ENCODE results near the gene METTL25. TPM values are rescaled to one million over a fixed set of nuclear protein-coding genes. Genes with fewer than 3 reads are reported as not detected.

METTL25 gene
- total and polyA plus RNA-seq, 2 of the 8 experiments (the other 6 are each of a cell fraction or from before 2014, with no cell fraction given): 2.4 to 8.3 TPM

GRCh38 chr12:82519510-82519909, 161.2 kb downstream of the METTL25 start:
- H3K14ac ChIP-seq (ENCODE audit: insufficient read length): no peak overlapping the region
- H3K4me1 ChIP-seq (replicated peaks in 1 of 4; ENCODE audit: control insufficient read depth in 3 of 4, insufficient read depth in 4 of 4, low read length in 3 of 4): no peaks in the 10 kb centered on the region
- no peaks in the 10 kb centered on the region for H3K36me3 ChIP-seq (ENCODE audit: control insufficient read depth in 2 of 4, insufficient read depth in 4 of 4, low read length in 3 of 4)
- H2AFZ ChIP-seq (ENCODE audit: low read length): no peak overlapping the region
- ChIA-PET POLR2A (ENCODE audit: partially characterized antibody) (interaction anchor here (0.7 kb wide), 1 partner anchor 201 kb away, joined by 3 read pairs; no protein-coding TSS in a partner anchor), CTCF (ENCODE audit: partially characterized antibody) (interaction anchor here (0.6 to 4.4 kb wide), 8 partner anchors 10 to 166 kb away, joined by 3 to 27 read pairs (median 4); partner anchors contain the start of genes CCDC59 and METTL25)
- H2BK120ac ChIP-seq (replicated peaks; ENCODE audit: low read depth, low read length): no peak overlapping the region
- H2BK20ac ChIP-seq (ENCODE audit: low read length): no peak overlapping the region
- no peak overlapping the region for H3K4ac ChIP-seq (replicated peaks; ENCODE audit: insufficient read length, low read depth, low read length)
- no peak overlapping the region for H3K23ac ChIP-seq (ENCODE audit: insufficient read length)
- no peak overlapping the region for H3K4me2 ChIP-seq (ENCODE audit: insufficient read depth in 1 of 2, low read depth in 2 of 2, low read length in 2 of 2)
- H3K27me3 ChIP-seq (replicated peaks in 1 of 4; ENCODE audit: control insufficient read depth in 3 of 4, extremely low read depth in 1 of 4, insufficient read depth in 3 of 4, low read length in 3 of 4): no peaks in the 10 kb centered on the region
- H2BK12ac ChIP-seq (ENCODE audit: low read depth, low read length): no peak overlapping the region
- no peak overlapping the region for H2BK5ac ChIP-seq (ENCODE audit: low read depth, low read length)
- no peak overlapping the region for H4K91ac ChIP-seq (replicated peaks; ENCODE audit: insufficient read length, low read length)
- TF ChIP-seq POU5F1 (IDR thresholded peaks at IDR 0.05; ENCODE audit: low read depth, low read length) (no peak), CREB1 (IDR thresholded peaks at IDR 0.05) (no peak), ATF3 (IDR thresholded peaks at IDR 0.05; ENCODE audit: insufficient read depth, low read depth, low read length) (no peak), KDM4A (IDR thresholded peaks at IDR 0.05; ENCODE audit: low read depth, low read length, severe bottlenecking) (no peak)
- no peak overlapping the region for H3K27ac ChIP-seq (ENCODE audit: low read depth, low read length)
- H3K9ac ChIP-seq (replicated peaks in 1 of 4; ENCODE audit: extremely low read depth in 1 of 4, low read depth in 3 of 4, low read length in 3 of 4): no peak overlapping the region
- H3K23me2 ChIP-seq (ENCODE audit: low read depth, low read length): no peaks in the 10 kb centered on the region
- no peaks in the 10 kb centered on the region for H4K20me1 ChIP-seq (replicated peaks in 1 of 2; ENCODE audit: control insufficient read depth in 1 of 2, insufficient read depth in 2 of 2, low read length in 2 of 2)
- H4K8ac ChIP-seq (ENCODE audit: extremely low read depth, insufficient read depth, low read length): no peak overlapping the region
- H3K9me3 ChIP-seq (ENCODE audit: insufficient read depth in 2 of 2, low read depth in 1 of 2, low read length in 1 of 2): no peaks in the 10 kb centered on the region
- no peak overlapping the region for H2BK15ac ChIP-seq (ENCODE audit: low read length)
- DNase-seq (ENCODE audit: low read depth in 1 of 2, low spot score in 2 of 2) (no peak), FAIRE-seq (no peak)
- H3K18ac ChIP-seq (ENCODE audit: extremely low read depth, low read length): no peak overlapping the region
- no peaks in the 10 kb centered on the region for H3K79me2 ChIP-seq (ENCODE audit: control insufficient read depth in 1 of 2, insufficient read depth in 2 of 2, low read length in 2 of 2)
- H3K56ac ChIP-seq (replicated peaks; ENCODE audit: insufficient read length, low read depth, low read length): no peak overlapping the region
- H3K79me1 ChIP-seq (ENCODE audit: low read depth, low read length): no peaks in the 10 kb centered on the region
- H4K5ac ChIP-seq (ENCODE audit: insufficient read length, low read depth, low read length): no peak overlapping the region
- no peak overlapping the region for H3K4me3 ChIP-seq (ENCODE audit: extremely low read depth in 1 of 4, insufficient read depth in 2 of 4, low read depth in 3 of 4, low read length in 4 of 4)
- no peak overlapping the region for H2AK5ac ChIP-seq (ENCODE audit: low read depth, low read length)
